ENCODE data around the gene FEN1. TPM values are rescaled to one million over a fixed set of nuclear protein-coding genes. Genes with fewer than 3 reads are reported as not detected.

FEN1 gene
- total and polyA plus RNA-seq, 9 donors: 3.7 to 8.6 (median 5.0) TPM

GRCh38 chr11:61815790-61816735, 23.4 kb downstream of the FEN1 start:
- Histone ChIP-seq H3K4me1 (ENCODE audit: insufficient read depth) (no peaks in the 10 kb centered on the region), H3K4me3 (peak overlapping the region; percentile 73), H3K9me3 (no peaks in the 10 kb centered on the region), H3K27ac (peak overlapping the region; percentile 95 to 98), H3K27me3 (no peaks in the 10 kb centered on the region), H3K36me3 (no peaks in the 10 kb centered on the region)
- TF ChIP-seq EP300 (IDR thresholded peaks at IDR 0.05) (no peak), POLR2A (IDR thresholded peaks at IDR 0.05) (no peak), CTCF (IDR thresholded peaks at IDR 0.05) (no peak)
- intact Hi-C loops (cut with DNase I): no loop called here
- 0 to 1% (median 0%) methylated on average over 64 to 69 of the region's 69 CpGs for whole genome bisulfite sequencing, 3 donors
- DNase-seq: peak; percentile 75 to 83 (median 81)

- Histone ChIP-seq H3K4me3 (peak within 1 kb of the TSS; percentile 73), H3K36me3 (no peaks in the 10 kb centered on the region), H3K4me1 (ENCODE audit: insufficient read depth) (no peaks in the 10 kb centered on the region), H3K9me3 (no peaks in the 10 kb centered on the region), H3K27me3 (no peaks in the 10 kb centered on the region), H3K27ac (peak within 1 kb of the TSS; percentile 95 to 98)
- TF ChIP-seq POLR2A (IDR thresholded peaks at IDR 0.05) (peak; percentile 45), EP300 (IDR thresholded peaks at IDR 0.05) (no peak), CTCF (IDR thresholded peaks at IDR 0.05) (peak; percentile 43 to 60 (median 56))
- DNase-seq: peak; percentile 88 to 94 (median 92)
- intact Hi-C loops (cut with DNase I): no loop called here
- 0% methylated on average over 42 to 73 of the region's 73 CpGs for WGBS, 3 donors
Observed at GRCh38 chr11:61816736-61817455, 24.2 kb downstream of the FEN1 start, which contains the start of gene FADS1. Gene FADS1, minus strand, starts transcription at chr11:61817003. Its CDS starts 74 bp downstream, at chr11:61816929.

- no peaks in the 10 kb centered on the region for H3K9me3 ChIP-seq
- peak overlapping the region; percentile 95 to 98 for H3K27ac ChIP-seq
- H3K4me1 ChIP-seq (ENCODE audit: insufficient read depth): no peaks in the 10 kb centered on the region
- H3K36me3 ChIP-seq: no peaks in the 10 kb centered on the region
- no peaks in the 10 kb centered on the region for H3K27me3 ChIP-seq
- no peak for TF ChIP-seq POLR2A (IDR thresholded peaks at IDR 0.05)
- no peak for TF ChIP-seq CTCF (IDR thresholded peaks at IDR 0.05)
- TF ChIP-seq EP300 (IDR thresholded peaks at IDR 0.05): no peak
- 55 to 59% (median 56%) methylated on average over 6 of the region's 6 CpGs for WGBS, 3 donors
- H3K4me3 ChIP-seq: peak overlapping the region; percentile 73
- intact Hi-C loops (cut with DNase I): no loop called here
- no peak for DNase-seq
Observed at GRCh38 chr11:61817471-61818202, 24.9 kb downstream of the FEN1 start.

GRCh38 chr11:61820174-61820573, 27.5 kb downstream of the FEN1 start:
- intact Hi-C loops (cut with DNase I): no loop called here
- 89 to 94% (median 93%) methylated on average over 2 of the region's 2 CpGs for WGBS, 3 donors
- DNase-seq: no peak
- Histone ChIP-seq H3K4me3 (no peak overlapping the region), H3K27me3 (no peaks in the 10 kb centered on the region), H3K36me3 (no peaks in the 10 kb centered on the region), H3K27ac (no peak overlapping the region), H3K9me3 (no peaks in the 10 kb centered on the region), H3K4me1 (ENCODE audit: insufficient read depth) (no peaks in the 10 kb centered on the region)
- TF ChIP-seq EP300 (IDR thresholded peaks at IDR 0.05) (no peak), POLR2A (IDR thresholded peaks at IDR 0.05) (no peak), CTCF (IDR thresholded peaks at IDR 0.05) (no peak)
